HepG2 (cell line): ENCODE data around the gene CAB39. TPM values are rescaled to one million over a fixed set of nuclear protein-coding genes. Genes with fewer than 3 reads are reported as not detected.
A peak's percentile ranks its signal among the peaks of the same experiment; 100 is the strongest.

ENCODE experiments used
- AKAP8 ChIP-seq: sonication (generic); formaldehyde crosslinking; IDR thresholded peaks from 2 replicates; pipeline ENCODE4 v1.5.1; 2020; ENCODE audit warnings: mild to moderate bottlenecking, missing genetic modification reagents
- CCDC6 ChIP-seq: sonication (generic); formaldehyde crosslinking; IDR thresholded peaks from 2 replicates; pipeline ENCODE4 v1.8.1; 2022; ENCODE audit warnings: mild to moderate bottlenecking, missing genetic modification reagents, moderate library complexity
- MLX ChIP-seq: IDR thresholded peaks from 2 replicates; pipeline ENCODE4 v1.6.1; 2016
- NKX3-1 ChIP-seq: sonication (generic); formaldehyde crosslinking; IDR thresholded peaks from 2 replicates; pipeline ENCODE4 v1.5.0; 2020; ENCODE audit warnings: missing genetic modification reagents
- PRPF4 ChIP-seq: fragments of 200-400 bp; formaldehyde crosslinking; IDR thresholded peaks from 2 replicates; pipeline ENCODE4 v1.6.1; 2016; ENCODE audit warnings: low read length, low read depth; ENCODE audit not compliant: poor library complexity, severe bottlenecking
- SCMH1 ChIP-seq: sonication (generic); formaldehyde crosslinking; IDR thresholded peaks from 2 replicates; pipeline ENCODE4 v1.9.0; 2021; ENCODE audit warnings: missing genetic modification reagents, mild to moderate bottlenecking, borderline replicate concordance
- SMAD9 ChIP-seq: sonication (generic); formaldehyde crosslinking; IDR thresholded peaks from 2 replicates; pipeline ENCODE4 v1.5.1; 2020; ENCODE audit warnings: mild to moderate bottlenecking, missing genetic modification reagents
- ZHX1 ChIP-seq: sonication (generic); formaldehyde crosslinking; IDR thresholded peaks from 2 replicates; pipeline ENCODE4 v1.8.1; 2022; ENCODE audit warnings: low read depth, mild to moderate bottlenecking, missing genetic modification reagents
- ZNF24 ChIP-seq: fragments of 450-650 bp; IDR thresholded peaks from 2 replicates; pipeline ENCODE4 v1.6.1; 2017; ENCODE audit warnings: antibody characterized with exemption, mild to moderate bottlenecking
- ZNF350 ChIP-seq: sonication (generic); formaldehyde crosslinking; IDR thresholded peaks from 2 replicates; pipeline ENCODE4 v1.4.0; 2020; ENCODE audit warnings: mild to moderate bottlenecking, low read depth, missing genetic modification reagents, borderline replicate concordance
- ZNF605 ChIP-seq: sonication (generic); formaldehyde crosslinking; IDR thresholded peaks from 2 replicates; pipeline ENCODE4 v1.8.0; 2022; ENCODE audit warnings: mild to moderate bottlenecking, missing genetic modification reagents
- ZNF816 ChIP-seq: sonication (generic); formaldehyde crosslinking; IDR thresholded peaks from 2 replicates; pipeline ENCODE4 v1.8.0; 2022; ENCODE audit warnings: missing genetic modification reagents, mild to moderate bottlenecking, borderline replicate concordance
- ZSCAN25 ChIP-seq: sonication (generic); formaldehyde crosslinking; IDR thresholded peaks from 2 replicates; pipeline ENCODE4 v1.8.0; 2022; ENCODE audit warnings: mild to moderate bottlenecking, missing genetic modification reagents
- polyA plus RNA-seq, 8 experiments: library from polyadenylated mRNA; depleted of rRNA in 3 of 8; stranded (reverse) in 7 of 8; unstranded in 1 of 8; fragments of >200 nt; fragmentation: Illumina TruSeq in 4 of 8; extraction: Trizol in 4 of 8; gene quantifications; 2 replicates each; pipeline versions ENCODE4 v1.2.1 to v1.2.3, GENCODE V29; 2011 to 2016; ENCODE audit warnings: low read depth in 4 of 8, missing spikeins in 1 of 8, mixed read lengths in 1 of 8; ENCODE audit not compliant: insufficient read depth in 1 of 8
- total RNA-seq, 5 experiments: library from RNA; depleted of rRNA; stranded (reverse); fragments of >200 nt; fragmentation: Illumina TruSeq; extraction: Trizol; gene quantifications; 2 replicates each; pipeline ENCODE4 v1.2.3, GENCODE V29; 2016; ENCODE audit warnings: low read depth in 1 of 5
- TF ChIP-seq, protein P1 (sequence below): sonication (generic); formaldehyde crosslinking; IDR thresholded peaks from 2 replicates; pipeline ENCODE4 v1.9.0; 2021; ENCODE audit warnings: mild to moderate bottlenecking, missing genetic modification reagents
- TF ChIP-seq, protein P2 (sequence below): sonication (generic); formaldehyde crosslinking; IDR thresholded peaks from 2 replicates; pipeline ENCODE4 v1.5.1; 2020; ENCODE audit warnings: missing genetic modification reagents, mild to moderate bottlenecking, borderline replicate concordance

The CAB39 gene
- total and polyA plus RNA-seq, 2 of the 13 experiments (the other 11 are each of a cell fraction or from before 2014, with no cell fraction given) = 19.3 to 45.3 TPM

DNA sequence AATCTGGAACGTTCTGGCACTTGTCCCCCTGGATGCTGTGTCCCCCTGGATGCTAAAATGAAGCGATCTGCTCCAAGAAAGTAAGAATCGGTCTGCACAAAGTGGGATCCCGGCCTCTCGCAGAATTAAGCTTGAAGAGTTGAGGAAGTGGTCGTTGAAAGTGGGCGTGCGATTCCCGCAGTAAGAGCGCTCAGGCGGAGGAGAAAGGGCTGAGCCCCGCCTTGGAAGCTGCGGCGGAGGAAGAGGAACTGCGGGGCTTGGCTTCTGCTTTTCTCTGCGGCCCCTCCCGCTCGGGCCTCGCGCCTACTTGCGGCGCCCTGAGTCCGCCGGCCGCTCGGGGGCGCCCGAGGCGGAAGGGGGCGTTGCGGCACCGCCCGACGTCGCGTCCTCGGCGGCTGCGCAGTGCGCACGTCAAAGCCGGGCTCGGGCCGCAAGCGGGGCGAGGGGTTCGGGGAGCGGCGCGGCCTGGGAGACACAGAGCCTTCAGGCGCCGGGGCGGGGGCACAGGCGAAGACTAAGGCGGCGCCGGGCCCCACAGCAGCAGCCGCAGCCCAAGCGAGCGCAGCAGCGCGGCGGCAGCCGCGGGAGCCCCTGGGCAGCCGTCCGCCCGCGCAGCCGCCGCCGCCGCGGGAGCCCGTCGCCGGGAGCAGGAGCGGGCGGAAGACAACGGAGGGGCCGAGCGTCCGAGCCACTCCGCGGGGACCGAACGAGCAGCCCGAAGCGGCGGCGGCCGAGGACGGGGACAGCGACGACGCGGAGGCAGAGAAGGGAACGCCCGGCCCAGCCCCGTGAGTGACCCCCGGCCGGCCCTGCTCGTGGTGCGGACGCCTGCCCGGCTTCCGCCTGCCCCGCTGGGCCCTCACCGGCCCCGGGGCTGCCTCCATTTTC, at the start of gene CAB39 (continued):
- TF ChIP-seq ZNF816 (CRISPR knock-in tag) = no peak; the same call in 1 of the 2 replicates
- peak; percentile 98 for TF ChIP-seq CCDC6 (CRISPR knock-in tag)
- TF ChIP-seq, protein P1, sequence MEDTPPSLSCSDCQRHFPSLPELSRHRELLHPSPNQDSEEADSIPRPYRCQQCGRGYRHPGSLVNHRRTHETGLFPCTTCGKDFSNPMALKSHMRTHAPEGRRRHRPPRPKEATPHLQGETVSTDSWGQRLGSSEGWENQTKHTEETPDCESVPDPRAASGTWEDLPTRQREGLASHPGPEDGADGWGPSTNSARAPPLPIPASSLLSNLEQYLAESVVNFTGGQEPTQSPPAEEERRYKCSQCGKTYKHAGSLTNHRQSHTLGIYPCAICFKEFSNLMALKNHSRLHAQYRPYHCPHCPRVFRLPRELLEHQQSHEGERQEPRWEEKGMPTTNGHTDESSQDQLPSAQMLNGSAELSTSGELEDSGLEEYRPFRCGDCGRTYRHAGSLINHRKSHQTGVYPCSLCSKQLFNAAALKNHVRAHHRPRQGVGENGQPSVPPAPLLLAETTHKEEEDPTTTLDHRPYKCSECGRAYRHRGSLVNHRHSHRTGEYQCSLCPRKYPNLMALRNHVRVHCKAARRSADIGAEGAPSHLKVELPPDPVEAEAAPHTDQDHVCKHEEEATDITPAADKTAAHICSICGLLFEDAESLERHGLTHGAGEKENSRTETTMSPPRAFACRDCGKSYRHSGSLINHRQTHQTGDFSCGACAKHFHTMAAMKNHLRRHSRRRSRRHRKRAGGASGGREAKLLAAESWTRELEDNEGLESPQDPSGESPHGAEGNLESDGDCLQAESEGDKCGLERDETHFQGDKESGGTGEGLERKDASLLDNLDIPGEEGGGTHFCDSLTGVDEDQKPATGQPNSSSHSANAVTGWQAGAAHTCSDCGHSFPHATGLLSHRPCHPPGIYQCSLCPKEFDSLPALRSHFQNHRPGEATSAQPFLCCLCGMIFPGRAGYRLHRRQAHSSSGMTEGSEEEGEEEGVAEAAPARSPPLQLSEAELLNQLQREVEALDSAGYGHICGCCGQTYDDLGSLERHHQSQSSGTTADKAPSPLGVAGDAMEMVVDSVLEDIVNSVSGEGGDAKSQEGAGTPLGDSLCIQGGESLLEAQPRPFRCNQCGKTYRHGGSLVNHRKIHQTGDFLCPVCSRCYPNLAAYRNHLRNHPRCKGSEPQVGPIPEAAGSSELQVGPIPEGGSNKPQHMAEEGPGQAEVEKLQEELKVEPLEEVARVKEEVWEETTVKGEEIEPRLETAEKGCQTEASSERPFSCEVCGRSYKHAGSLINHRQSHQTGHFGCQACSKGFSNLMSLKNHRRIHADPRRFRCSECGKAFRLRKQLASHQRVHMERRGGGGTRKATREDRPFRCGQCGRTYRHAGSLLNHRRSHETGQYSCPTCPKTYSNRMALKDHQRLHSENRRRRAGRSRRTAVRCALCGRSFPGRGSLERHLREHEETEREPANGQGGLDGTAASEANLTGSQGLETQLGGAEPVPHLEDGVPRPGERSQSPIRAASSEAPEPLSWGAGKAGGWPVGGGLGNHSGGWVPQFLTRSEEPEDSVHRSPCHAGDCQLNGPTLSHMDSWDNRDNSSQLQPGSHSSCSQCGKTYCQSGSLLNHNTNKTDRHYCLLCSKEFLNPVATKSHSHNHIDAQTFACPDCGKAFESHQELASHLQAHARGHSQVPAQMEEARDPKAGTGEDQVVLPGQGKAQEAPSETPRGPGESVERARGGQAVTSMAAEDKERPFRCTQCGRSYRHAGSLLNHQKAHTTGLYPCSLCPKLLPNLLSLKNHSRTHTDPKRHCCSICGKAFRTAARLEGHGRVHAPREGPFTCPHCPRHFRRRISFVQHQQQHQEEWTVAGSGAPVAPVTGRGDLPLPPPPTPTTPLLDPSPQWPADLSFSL (CRISPR knock-in tag) = no peak
- TF ChIP-seq ZSCAN25 (CRISPR knock-in tag) = peak; percentile 63; the same call in 1 of the 2 replicates
- TF ChIP-seq SMAD9 (CRISPR knock-in tag) = no peak
- TF ChIP-seq NKX3-1 = peak; percentile 36; the same call in 1 of the 2 replicates
- no peak for TF ChIP-seq PRPF4
- TF ChIP-seq, protein P2, sequence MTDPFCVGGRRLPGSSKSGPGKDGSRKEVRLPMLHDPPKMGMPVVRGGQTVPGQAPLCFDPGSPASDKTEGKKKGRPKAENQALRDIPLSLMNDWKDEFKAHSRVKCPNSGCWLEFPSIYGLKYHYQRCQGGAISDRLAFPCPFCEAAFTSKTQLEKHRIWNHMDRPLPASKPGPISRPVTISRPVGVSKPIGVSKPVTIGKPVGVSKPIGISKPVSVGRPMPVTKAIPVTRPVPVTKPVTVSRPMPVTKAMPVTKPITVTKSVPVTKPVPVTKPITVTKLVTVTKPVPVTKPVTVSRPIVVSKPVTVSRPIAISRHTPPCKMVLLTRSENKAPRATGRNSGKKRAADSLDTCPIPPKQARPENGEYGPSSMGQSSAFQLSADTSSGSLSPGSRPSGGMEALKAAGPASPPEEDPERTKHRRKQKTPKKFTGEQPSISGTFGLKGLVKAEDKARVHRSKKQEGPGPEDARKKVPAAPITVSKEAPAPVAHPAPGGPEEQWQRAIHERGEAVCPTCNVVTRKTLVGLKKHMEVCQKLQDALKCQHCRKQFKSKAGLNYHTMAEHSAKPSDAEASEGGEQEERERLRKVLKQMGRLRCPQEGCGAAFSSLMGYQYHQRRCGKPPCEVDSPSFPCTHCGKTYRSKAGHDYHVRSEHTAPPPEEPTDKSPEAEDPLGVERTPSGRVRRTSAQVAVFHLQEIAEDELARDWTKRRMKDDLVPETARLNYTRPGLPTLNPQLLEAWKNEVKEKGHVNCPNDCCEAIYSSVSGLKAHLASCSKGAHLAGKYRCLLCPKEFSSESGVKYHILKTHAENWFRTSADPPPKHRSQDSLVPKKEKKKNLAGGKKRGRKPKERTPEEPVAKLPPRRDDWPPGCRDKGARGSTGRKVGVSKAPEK (CRISPR knock-in tag) = peak; percentile 74; the same call in 1 of the 2 replicates
- no peak for TF ChIP-seq SCMH1 (CRISPR knock-in tag)
- peak; percentile 30; the same call in 1 of the 2 replicates for TF ChIP-seq ZNF605 (CRISPR knock-in tag)
- TF ChIP-seq ZHX1 (CRISPR knock-in tag) = peak; percentile 93
- TF ChIP-seq ZNF24 = no peak
- TF ChIP-seq MLX (CRISPR knock-in tag) = peak; percentile 15; the same call in 1 of the 2 replicates
- TF ChIP-seq AKAP8 (CRISPR knock-in tag) = peak; percentile 82
- TF ChIP-seq ZNF350 (CRISPR knock-in tag) = peak; percentile 56; the same call in 1 of the 2 replicates
